ENCODE measurements around the gene SNX30.

SNX30 gene

DNA sequence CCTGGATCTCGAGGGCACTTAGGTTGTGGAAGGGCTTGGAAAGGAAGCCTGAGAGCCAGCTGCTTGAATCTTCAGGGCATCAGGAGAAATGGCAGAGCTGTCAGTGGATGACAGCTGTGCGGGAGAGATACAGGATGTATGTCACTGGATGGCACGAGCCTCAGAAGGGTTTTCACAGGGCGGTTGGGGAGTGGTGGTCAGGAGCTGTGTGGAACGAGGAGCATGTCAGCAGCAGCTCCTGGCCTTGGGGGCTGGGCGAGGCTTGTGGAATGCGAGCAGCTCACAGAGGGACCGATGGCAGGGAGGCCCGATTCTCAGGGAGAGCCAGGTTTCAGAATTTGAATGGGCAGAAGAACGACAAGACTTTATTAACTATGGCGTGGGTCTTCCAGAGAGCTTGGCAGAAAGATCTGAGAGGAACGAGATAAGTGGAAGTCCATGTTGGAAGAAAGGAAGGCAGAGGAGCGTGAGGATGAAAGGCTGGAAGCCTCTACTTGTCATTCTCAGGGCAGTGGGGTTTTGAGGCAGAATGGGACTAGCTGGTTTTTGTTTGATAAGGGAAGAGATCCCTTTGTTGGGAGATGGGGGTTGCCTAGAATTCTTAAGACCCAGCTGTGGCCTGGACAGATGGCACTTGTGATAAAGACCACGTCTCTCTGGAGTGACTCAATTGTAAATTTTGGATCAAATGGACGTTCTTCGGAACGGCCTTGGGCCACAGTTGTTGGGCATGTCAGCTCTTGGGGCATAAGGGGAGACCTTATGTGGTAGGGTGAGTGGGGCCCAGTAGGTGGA lies 60.3 kb downstream of the SNX30 start:
- in situ Hi-C loops (cut with MboI; ENCODE audit: low pct_unique_long_range_greater_than_20kb, low sequenced_read_pairs) = no loop called here
- DNase-seq = no peak

DNA sequence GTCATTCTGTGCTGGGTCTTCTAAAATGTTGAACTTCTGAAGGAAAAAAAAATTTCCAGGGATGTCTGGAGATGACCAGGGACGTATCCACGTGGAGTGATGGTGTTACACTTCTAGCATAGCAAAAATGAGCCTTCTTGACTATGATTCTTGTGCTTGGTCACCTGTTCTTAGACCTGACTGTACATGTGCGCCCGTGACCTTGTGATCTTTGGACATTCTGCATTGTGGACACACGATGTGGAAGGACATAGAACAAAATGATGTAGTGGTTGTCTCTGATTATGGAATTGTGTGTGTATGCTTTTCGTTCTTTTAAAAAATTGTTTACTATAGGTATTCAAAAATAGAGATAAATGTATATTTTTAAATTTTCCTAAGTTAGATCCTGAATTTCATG lies 61.0 kb downstream of the SNX30 start:
- no peak for DNase-seq
- in situ Hi-C loops (cut with MboI; ENCODE audit: low pct_unique_long_range_greater_than_20kb, low sequenced_read_pairs) = no loop called here

GRCh38 chr9:112815868-112816267 lies 65.3 kb downstream of the SNX30 start:
- in situ Hi-C loops (cut with MboI; ENCODE audit: low pct_unique_long_range_greater_than_20kb, low sequenced_read_pairs) = no loop called here
- no peak for DNase-seq

- in situ Hi-C loops (cut with MboI; ENCODE audit: low pct_unique_long_range_greater_than_20kb, low sequenced_read_pairs) = no loop called here
- DNase-seq = no peak
Observed at GRCh38 chr9:112817860-112818203, 67.3 kb downstream of the SNX30 start.

GRCh38 chr9:112819635-112820496 lies 69.3 kb downstream of the SNX30 start:
- in situ Hi-C loops (cut with MboI; ENCODE audit: low pct_unique_long_range_greater_than_20kb, low sequenced_read_pairs) = no loop called here

GRCh38 chr9:112820881-112821280 lies 70.3 kb downstream of the SNX30 start:
- in situ Hi-C loops (cut with MboI; ENCODE audit: low pct_unique_long_range_greater_than_20kb, low sequenced_read_pairs) = no loop called here
- no peak for DNase-seq

More at GRCh38 chr9:112819635-112820496, 69.3 kb downstream of the SNX30 start:
- peak; percentile 62 for DNase-seq

- in situ Hi-C loops (cut with MboI; ENCODE audit: low pct_unique_long_range_greater_than_20kb, low sequenced_read_pairs) = no loop called here
Observed at GRCh38 chr9:112822618-112823017, 72.1 kb downstream of the SNX30 start.

DNA sequence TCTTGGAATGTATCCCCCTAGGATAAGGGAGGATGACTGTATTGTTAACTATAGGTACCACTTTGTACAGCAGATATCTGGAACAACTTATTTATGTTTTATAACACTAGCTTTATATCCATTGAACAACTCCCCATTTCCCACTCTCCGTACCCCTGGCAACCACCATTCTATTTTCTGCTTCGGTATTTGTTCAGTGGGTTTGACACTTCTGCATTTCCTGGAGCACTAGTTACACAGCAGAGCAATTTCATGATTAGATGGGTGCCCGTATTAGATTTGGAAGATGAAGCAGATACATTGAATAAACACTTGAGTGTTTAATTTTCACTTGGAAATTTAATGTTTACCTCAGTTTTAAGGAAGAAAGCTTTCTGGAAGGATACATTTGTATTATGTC lies 72.7 kb downstream of the SNX30 start:
- DNase-seq = no peak
- in situ Hi-C loops (cut with MboI; ENCODE audit: low pct_unique_long_range_greater_than_20kb, low sequenced_read_pairs) = no loop called here

More at GRCh38 chr9:112822618-112823017, 72.1 kb downstream of the SNX30 start:
- DNase-seq = no peak

- in situ Hi-C loops (cut with MboI; ENCODE audit: low pct_unique_long_range_greater_than_20kb, low sequenced_read_pairs) = no loop called here
- peak; percentile 32 for DNase-seq
Observed at GRCh38 chr9:112831281-112831851, 80.8 kb downstream of the SNX30 start.

- DNase-seq = no peak
- in situ Hi-C loops (cut with MboI; ENCODE audit: low pct_unique_long_range_greater_than_20kb, low sequenced_read_pairs) = no loop called here
Observed at GRCh38 chr9:112831969-112832368, 81.4 kb downstream of the SNX30 start.

GRCh38 chr9:112833081-112833480 lies 82.5 kb downstream of the SNX30 start:
- in situ Hi-C loops (cut with MboI; ENCODE audit: low pct_unique_long_range_greater_than_20kb, low sequenced_read_pairs) = no loop called here
- DNase-seq = no peak

- DNase-seq = peak; percentile 25
- in situ Hi-C loops (cut with MboI; ENCODE audit: low pct_unique_long_range_greater_than_20kb, low sequenced_read_pairs) = no loop called here
Observed at GRCh38 chr9:112836394-112836793, 85.8 kb downstream of the SNX30 start.

GRCh38 chr9:112838342-112838741 lies 87.8 kb downstream of the SNX30 start:
- DNase-seq = no peak
- in situ Hi-C loops (cut with MboI; ENCODE audit: low pct_unique_long_range_greater_than_20kb, low sequenced_read_pairs) = no loop called here

DNA sequence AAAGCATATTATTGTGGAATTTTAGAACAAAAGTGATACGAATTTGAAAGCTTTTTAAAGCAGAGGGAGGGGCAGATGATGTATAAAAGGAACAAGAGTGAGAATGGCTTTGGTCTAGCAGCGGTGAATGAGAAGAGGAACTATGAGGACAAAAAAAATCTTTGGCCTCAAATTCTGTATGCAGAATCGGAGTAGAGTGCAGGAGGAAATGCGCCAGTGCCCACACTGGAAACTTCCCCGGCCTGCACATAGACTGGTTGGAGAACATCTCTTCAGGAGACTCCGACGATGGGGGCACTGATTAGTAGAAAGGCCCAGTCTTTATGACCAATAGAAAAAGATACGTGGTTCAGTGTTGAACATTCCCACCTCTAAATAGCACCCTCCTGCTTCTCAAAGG lies 88.8 kb downstream of the SNX30 start:
- DNase-seq = no peak
- in situ Hi-C loops (cut with MboI; ENCODE audit: low pct_unique_long_range_greater_than_20kb, low sequenced_read_pairs) = no loop called here

DNA sequence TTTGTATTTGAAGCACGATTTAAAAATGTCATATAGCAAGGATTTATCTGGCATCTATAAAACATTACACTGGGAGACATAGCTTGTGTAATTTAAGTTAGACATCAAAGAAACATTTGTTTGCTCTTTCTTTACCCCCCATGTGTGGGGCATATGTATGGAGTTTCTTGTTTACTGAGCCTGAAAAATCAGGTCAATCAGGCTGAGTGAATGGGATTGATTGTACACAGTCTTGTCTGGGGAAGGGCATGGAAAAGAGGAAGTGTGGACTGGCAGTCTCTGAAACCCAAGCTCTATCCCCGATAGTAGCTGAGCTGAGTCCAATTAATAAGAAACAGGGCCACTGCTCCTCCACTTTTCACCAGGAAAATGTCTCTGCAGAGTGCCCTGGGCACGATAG lies 90.7 kb downstream of the SNX30 start:
- in situ Hi-C loops (cut with MboI; ENCODE audit: low pct_unique_long_range_greater_than_20kb, low sequenced_read_pairs) = loop anchor here (10.0 kb wide), 1 partner anchor 54 kb away; the partner anchor contains the start of gene SLC46A2
- peak; percentile 25 for DNase-seq

DNA sequence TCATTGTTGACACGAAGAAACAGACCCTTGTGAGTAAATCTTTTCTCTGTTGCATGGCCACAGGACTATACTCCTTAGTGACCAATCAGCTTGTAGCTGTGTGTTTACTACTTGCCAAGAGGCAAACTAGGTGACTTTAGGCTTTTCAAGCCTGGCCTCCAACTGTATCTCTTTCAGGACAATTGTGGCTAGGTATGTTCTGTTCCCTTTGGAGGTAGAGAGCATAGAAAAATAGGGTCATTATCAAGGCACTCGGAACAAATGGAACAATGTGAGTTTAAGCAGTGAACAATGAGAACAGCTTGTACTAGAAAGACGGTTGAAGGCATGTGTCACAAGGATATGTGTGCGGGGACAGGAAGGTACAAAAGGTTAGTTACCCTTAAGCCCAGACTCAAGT lies 92.0 kb downstream of the SNX30 start:
- DNase-seq = no peak
- in situ Hi-C loops (cut with MboI; ENCODE audit: low pct_unique_long_range_greater_than_20kb, low sequenced_read_pairs) = loop anchor here (10.0 kb wide), 1 partner anchor 52 kb away; the partner anchor contains the start of gene SLC46A2

DNA sequence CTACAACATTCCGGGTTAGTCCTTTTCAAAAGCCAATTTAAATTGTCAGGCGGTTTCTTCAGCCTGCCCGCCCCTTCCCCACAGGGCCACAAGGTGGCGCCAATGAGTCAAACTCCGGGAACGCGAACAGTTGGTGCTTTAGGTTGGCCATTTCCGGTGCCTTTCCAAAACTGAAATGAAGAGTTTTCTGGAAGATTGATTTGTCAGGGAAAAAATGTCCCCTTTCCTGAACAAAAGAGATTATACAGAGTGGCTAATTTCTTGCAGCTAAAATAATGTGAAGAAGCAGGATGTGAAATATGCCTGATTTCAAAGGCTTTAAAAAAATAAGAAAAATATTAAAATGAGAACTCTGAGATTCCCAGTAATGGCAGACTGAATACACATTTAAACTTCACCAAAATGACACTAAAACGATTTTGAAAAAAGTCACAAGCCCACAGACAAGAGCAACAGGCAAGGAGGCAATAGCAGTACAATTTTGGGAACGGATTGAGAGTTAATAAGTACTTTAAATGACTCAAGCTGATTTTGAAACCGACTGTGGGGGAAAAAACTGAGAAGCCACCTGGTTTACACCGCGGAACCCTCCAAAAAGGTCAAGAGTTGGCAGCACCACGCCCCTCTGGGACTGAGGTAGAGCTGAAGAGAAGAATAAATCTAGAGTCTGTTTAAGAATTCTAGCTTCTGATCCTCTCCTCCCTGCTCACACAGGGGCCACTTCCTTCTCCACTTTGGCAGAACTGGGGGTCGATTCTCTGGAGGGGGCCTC lies 94.4 kb downstream of the SNX30 start:
- in situ Hi-C loops (cut with MboI; ENCODE audit: low pct_unique_long_range_greater_than_20kb, low sequenced_read_pairs) = loop anchor here (10.0 kb wide), 1 partner anchor 50 kb away; the partner anchor contains the start of gene SLC46A2
- DNase-seq = peak; percentile 81

- DNase-seq = no peak
- in situ Hi-C loops (cut with MboI; ENCODE audit: low pct_unique_long_range_greater_than_20kb, low sequenced_read_pairs) = loop anchor here (10.0 kb wide), 1 partner anchor 48 kb away; the partner anchor contains the start of gene SLC46A2
Observed at GRCh38 chr9:112846528-112847488, 96.2 kb downstream of the SNX30 start.
